ENCODE data around the gene GSG1L. TPM values are rescaled to one million over a fixed set of nuclear protein-coding genes. Genes with fewer than 3 reads are reported as not detected.

The GSG1L gene
- total RNA-seq, 1 donor from 2014 or later = not detected

DNA sequence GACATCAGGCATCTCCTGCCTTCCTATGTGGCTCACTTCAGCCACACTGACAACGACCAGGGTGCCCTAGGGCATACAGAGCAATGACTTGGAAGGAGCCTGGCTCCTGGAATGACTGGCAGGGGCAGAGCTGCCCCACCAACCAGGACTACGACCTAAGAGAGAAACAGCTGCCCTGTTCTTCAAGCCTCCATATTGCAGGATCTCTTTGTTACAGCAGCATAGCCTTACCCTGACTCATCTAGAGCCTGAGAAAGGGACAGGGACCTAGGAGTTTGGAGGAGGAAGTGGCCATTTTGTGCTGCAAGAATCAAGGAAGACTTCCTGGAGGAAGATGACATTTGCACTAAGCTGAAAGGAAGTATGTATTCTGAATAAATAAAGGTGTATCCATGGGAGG lies 49.6 kb downstream of the GSG1L start:
- no peak for DNase-seq

DNA sequence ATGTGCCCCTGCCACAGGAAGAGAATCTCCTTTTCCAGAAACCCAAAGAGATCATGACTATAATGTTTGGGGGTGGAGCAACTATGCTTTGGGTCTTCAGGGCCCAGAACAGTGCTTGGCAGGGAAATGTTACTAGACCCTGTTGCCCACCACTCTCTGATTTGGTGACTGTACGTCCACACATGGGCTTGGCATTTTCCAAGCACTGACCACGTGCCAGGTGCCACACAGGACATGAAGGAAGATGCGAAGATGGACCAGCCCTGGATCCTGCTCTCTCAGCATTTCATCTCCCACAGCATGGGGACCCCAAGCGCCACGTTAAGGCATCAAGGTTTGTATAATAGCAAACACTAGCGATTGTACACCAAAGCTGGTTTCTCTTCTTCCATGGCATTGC lies 50.1 kb downstream of the GSG1L start:
- no peak for DNase-seq

DNA sequence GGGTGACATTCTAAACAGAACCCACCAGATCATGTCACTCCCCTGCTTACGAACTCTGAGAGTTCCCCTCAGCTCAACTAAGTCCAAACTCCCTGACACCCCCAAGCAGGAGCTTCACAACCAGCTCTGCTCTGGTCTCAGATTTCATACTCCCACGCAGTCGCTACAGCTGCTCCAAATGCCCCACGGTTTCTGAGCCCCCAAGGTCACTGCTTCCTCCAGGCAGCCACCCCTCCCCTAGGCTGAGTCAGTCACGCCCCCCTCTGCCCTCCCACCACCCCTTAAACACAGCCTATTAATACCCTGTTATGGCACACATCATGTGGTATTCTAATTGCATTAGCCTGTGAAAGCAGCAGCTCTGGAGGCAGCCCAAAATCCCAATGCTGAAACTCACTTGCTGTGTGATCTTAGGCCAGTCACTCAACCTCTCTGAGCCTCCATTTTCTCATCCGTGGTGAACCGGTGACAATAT lies 51.5 kb downstream of the GSG1L start:
- DNase-seq = no peak

DNA sequence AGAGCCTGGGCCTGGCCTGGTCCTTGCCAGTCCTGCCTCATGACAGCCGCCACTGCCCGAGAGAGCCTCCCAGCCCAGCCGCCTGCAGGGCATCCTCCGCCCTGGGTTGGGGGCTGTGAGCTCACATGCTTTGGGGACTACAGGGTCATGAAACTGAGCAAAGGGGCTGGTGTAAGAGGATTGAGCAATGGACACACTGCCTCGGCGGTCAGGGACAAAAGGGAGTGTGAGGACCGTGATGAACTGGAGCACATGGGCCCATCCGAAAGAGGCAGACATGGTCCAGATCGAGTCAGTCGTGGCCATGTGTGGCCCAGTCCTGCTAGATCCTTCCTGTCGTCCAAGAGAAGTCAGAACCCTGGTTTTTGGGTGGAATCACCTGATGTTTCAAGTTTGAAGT lies 52.3 kb downstream of the GSG1L start:
- DNase-seq = no peak

DNA sequence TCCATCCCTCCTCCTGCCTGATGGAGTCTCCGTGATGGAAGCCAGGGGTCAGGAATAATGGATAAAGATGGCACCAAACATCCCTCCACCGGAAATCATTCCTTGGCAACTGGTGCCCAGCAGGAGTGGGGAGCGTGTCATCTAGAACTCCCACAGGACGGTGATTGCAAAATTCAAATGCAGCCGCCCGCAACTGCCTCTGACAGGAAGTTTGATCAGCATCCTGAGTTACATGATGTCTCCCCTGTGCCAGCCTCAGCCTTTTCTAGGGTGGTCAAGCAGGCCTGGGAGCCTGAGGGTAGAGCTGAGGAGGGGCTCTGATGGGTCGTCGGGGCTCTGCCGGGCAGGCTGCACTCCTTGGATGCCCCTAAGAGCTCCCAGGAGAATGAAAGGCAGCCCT lies 52.8 kb downstream of the GSG1L start:
- no peak for DNase-seq

DNA sequence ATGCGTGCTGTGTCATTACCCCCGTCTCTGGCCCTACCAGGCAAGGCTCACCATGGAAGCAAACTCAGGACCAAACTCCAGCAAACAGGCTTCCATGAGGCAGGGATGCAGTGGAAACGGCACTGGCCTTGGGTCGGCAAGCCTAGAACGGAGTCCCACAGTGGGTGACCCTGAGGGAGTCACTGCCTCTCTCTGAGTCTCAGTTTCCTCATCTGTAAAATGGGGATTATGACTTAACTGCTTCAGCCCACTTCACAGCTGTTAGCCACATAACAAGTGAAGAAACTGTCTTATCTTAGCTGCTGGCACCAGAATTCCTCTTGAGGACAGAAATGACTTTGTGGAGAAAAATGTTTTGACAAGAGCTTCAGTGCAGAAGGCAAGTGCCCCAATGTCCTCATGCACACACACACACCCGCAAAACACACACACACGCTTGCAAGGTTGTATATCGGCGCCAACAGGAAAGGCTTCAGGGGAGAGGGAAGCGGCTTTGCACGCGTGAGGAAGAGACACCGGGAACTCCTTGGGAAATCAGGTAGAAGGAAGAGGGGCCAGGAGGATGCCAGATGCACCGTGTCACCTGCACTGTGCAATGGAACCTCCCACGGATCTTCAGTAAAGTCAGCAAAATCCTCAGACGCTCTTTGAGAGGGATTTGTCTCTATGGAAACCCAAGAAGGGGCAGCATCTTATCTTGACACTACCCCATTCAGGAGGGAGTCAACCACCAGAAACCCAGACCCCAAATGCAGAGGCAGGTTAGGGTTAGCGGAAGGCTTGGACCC lies 53.7 kb downstream of the GSG1L start:
- DNase-seq = no peak

DNA sequence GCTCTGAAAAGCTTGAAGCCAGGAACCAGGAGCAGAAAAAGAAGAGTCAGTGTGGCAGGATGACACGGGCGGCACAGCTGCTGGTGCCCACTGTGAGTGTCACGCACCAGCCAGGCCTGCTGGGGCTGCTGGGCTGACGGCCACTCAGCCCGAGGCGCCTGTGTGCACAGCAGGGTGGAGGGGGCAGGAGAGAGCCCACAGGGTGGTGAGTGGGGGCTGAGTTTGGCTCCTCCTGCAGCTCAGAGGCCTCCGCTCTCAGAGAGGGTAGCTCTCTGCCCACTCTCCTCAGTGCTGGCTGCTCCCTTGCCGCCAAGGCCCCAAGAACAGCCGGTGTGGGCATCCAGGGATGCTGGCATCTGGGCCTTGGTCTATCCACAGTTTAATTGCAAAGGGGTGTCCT lies 59.6 kb downstream of the GSG1L start:
- no peak for DNase-seq

DNA sequence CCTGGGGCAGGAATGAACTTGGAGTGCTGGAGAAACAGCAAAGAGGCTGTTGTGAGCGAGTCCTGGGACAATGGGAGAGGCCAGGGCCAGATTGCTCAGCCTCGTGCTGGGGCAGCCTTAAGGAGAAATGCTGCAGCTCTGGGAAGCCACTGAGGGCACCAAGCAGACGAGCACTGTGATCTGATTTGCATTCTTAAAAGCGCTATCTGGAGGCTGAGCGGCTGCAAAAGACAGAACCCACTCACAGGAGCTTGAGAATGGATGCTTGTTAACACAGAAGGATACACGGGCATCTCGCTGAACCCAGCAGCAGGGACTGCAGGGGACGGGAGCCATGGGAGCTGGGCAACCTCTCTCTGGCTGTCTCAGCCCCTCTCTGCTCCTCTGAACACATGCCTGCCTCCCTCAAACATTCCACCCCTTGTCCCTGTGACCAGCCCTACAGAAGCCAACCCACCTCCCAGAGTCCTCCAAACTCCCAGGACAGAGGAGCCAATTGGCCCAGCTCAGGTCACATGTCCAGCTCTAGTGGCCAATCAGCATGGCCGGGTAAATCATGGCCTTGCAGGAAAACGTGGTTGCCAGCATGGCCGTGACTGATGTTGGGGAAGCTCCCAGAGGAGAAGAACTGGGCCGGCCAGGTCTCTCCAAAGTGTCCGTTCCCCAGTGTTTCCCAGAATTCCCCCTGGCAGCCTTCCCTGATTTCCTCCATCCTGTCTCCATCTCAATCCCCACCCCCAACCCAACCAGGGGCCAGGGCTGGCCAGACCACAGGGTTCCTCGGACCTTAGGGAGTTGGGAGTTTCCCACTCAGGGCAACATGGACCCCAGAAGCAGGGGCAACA lies 60.3 kb downstream of the GSG1L start:
- DNase-seq = no peak

DNA sequence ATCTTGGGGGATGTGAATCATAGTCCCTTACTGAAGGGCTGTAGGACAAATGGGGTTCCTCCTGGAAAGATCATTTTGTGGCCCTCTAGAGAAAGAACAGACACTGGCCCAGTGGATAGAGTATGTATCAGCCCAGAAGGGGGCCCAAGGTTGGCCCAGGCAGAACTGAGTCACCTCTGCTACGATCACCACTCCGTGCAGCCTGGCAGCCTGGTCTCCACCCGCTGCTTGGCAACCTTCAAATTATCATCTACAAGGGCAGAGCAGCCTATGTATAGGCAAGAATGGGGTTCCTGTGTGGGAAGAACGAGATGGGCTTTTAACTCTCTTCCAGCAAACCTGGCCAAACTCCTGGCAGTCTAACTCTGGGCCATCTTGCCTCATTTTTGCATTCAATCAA lies 61.9 kb downstream of the GSG1L start:
- DNase-seq = no peak

DNA sequence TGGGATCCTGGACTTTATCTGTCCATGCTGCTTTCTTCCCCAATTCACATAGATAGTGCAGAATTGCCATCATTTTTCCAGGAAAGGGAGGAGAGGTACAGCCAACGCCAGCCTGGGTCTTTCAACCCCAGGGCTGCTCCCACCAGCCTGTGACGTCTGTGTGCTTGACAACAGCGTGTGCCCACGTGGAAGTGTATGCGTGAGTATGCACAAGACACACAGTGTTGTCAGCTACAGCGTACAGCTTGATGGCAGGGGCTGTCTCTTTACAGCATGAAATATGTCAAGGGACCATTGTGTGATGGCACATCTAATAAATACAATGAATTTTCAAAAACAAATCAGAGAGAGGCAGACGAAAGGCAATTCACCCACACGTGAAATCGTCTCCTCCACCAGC lies 62.3 kb downstream of the GSG1L start:
- DNase-seq = no peak

DNA sequence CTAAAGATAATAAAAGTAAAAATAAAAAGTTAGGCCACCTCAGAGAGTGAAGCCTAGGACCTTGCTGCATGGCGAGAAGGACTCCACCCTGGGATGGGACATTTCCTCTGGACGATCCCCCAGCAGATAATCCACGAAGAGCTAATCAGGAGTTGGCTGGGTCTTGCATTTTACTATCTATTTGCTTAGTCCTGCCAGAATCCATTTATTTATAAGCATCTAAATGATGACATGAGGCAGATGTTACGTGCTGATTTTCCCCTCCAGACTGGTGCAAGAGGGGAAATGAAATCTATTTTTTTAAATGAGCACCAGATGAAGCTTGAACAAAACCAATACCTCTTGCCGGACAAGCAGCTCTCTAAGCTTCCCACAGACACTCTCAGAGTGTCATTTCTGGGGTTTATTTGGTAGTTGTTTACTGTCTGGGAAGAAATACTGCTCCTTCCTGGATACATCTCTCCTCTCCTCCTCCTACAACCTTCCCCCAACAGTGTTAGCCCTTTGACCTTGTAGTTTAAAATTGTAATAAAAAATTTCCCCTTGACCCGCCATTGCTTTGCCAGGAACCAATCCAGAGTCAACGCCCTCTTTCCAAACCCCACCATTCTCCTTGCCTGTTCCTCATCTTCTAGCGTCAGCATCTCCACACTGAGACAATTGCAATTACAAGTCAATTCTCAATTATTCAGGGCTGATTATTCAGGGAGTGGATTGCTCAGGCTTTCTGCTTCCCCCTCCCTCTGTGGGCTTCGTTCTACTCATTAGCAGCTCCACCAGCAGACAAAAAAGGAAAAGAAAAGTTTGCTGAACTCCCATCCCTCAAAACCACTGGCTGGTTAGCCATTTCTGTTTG lies 63.0 kb downstream of the GSG1L start:
- no peak for DNase-seq

DNA sequence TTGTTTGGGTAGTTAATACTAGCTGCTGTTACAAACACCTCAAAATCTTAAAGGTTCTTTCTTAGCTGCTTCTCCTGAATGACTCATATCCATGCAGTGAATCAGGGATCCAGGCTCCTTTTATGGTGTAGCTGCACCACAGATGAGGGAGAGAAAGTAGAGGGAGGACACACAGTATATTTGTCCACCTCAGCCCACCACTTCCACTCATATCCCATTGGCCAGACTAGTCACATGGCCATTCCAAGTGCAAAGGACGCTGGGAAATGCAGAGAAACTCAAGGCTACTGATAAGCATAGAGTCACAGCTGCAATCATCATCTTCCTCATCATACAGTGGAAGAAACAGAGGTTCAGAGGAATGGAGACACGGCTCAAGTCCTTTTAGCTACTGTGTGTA lies 63.8 kb downstream of the GSG1L start:
- DNase-seq = no peak

DNA sequence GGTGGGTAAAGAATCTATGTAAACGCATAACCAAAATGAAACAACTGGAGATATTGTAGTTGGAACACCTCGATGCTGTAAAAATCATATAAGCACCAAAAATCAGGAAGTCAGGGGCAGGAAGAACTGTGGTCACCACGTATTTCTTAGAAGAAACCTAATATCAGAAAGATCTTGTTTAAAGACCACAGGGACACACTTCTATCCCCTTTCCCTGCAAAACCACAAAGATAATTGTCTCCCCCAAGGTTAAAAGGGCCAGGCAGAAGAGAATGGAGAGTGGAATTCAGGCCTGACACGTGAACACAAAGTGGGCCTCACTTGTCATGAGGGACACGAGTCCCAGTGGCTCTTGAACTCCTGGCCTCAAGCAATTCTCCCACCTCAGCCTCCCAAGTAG lies 68.1 kb downstream of the GSG1L start:
- no peak for DNase-seq

DNA sequence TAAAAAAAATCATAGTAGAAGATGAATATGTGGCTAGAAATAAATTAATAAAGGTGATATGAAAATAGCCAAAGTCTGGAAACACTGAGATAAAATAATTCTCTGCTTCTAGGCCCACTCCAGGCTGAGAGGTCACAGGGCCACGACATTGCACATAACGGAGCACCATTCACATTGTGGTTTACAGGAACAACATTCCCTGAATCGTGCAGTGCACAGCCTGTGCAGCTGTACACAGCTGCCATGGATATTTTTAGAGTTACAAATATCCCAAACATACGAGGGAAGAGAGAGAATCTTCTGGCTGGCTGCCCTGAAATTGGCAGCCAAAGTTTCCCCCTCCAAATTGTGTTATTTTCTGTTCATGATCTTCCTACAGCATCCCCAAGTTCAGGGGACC lies 68.8 kb downstream of the GSG1L start:
- DNase-seq = no peak

DNA sequence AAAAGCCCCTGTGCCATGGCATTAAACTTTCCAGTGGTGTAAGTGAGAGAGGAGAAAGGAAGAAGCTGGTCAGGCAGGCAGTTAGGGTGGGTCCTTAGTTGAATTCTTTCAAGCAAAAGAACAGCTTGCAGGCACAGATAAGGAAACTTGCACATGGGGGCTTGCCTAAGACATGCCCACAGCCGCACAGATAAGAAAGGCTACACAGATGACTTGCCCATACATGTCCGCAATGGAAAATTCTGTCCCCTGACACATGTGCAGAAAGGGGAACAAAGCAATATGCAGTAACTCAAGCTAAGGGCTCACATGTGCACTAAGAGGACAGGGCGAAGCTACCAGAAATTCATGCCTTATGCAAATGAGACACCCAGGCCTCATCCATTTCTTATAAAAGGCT lies 69.9 kb downstream of the GSG1L start:
- DNase-seq = no peak

DNA sequence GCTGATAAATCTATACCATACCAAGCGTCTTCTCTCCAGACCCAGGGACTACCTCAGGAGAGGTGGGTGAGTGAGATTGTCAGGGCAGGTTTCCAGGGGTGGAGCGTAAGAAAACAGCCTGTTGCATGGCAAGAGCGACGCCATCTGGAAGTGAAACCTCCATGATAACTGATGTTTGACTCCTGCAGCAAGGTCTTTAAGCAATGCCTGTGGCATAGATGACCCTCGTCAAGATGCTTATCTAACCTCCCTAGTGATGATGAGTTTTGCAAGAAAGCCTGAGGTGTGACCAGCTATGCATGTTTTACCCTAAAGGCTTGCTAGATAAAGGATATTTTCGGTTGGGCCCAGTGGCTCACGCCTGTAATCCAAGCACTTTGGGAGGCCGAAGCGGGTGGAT lies 71.6 kb downstream of the GSG1L start:
- no peak for DNase-seq

DNA sequence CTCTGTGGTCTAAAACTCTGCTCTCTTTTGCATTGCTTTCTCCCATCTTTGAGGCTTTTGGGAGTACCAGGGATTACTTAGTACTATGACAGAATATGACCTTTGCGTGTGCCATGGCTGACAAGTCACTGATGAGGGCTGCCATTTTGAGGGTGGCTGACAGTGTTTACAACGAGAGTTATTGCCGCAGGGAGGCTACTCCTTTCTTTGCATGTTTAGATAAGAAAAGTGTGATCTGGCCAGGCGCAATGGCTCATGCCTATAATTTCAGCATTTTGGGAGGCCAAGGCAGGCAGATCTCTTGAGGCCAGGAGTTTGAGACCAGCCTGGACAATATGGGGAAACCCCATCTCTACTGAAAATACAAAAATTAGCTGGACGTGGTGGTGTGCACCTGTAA lies 77.5 kb downstream of the GSG1L start:
- no peak for DNase-seq

DNA sequence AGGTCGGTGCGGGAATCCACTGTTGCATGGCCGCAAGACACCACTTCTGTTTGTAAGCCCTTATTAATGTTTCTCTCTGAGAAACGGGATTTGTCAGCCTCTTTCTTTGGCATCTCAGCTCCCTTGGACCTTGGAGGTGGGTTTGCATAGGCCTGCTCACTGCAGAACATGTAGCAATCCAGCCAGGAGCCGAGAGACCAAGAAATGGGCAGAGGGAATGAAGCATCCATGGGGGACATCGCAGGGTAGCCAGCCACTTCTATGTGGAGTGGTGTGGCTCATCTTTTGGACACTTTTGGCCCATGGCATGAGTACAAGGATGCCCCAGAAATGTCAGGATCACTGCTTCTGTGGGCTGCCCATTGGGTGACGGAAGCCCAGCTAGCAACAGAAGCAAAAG lies 79.4 kb downstream of the GSG1L start:
- DNase-seq = no peak

DNA sequence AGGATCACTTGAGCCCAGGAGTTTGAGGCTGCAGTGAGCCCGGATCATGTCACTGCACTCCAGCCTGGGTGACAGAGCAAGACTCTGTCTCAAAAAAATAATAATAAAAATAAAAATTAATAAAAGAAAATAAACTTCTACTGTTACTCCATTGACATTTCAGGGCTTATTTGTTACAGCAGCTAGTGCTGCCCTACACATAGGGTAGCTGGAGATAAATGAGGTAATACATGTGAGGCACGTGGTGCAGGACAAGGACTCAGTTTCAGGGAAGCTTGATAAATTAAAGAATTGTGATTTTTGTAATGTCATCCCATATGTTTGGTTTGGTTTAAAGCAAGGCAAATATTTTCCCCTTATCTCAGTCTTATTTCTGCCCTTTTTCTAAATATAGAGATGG lies 80.3 kb downstream of the GSG1L start:
- DNase-seq = no peak

DNA sequence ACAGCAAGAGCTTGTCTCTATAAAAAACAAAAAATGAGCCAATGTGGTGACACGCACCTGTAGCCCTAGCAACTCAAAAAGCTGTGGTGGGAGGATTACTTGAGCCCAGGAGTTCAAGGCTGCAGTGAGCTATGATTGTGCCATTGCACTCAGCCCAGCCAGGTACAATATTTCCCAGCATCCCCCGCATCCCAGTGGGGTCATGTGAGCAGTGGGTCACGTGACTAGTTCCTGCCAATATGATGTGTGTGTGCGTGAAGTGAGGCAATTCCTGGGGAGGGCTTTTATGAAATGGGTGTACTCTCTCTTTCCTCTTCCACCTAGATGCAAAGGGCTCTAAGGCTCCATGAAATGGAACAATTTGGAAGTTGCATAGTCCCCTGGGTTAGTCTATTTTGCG lies 81.3 kb downstream of the GSG1L start:
- DNase-seq = no peak

DNA sequence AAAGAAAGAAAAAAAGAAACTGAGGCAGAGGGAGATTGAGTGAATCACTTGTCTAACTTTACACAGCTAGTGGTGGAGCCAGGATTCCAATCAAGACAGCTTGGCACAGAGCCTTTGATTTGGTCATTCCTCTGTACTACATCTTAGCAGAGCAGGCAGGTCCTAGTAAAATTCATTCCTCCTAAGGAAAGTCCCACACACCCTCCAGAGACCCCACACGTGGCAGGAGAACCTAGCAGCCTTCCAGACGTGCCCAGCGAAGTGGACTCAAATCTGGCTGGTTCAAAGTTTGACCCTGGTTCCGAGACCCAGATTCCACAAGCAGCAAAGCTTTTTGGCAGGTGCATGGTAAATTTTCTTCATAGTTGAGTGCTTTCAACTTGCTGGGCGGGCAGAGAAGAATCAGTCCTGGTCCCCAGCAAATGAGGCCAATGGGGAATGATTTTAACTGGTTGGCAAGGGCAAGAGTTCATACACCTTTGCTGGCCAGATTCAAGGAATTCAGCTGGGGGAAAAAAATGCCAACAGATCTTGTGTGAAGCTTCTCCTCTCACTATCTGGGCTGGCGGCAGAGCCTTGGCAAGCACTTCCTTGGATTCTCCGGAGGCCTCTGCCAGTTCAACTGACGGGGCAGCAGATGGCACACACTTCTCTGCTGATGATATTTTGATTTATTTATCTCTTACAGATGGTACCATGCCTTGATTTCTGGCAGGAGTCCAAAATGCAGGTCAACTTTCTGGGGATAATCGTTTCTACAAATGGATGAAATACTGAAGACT lies 82.4 kb downstream of the GSG1L start:
- no peak for DNase-seq

DNA sequence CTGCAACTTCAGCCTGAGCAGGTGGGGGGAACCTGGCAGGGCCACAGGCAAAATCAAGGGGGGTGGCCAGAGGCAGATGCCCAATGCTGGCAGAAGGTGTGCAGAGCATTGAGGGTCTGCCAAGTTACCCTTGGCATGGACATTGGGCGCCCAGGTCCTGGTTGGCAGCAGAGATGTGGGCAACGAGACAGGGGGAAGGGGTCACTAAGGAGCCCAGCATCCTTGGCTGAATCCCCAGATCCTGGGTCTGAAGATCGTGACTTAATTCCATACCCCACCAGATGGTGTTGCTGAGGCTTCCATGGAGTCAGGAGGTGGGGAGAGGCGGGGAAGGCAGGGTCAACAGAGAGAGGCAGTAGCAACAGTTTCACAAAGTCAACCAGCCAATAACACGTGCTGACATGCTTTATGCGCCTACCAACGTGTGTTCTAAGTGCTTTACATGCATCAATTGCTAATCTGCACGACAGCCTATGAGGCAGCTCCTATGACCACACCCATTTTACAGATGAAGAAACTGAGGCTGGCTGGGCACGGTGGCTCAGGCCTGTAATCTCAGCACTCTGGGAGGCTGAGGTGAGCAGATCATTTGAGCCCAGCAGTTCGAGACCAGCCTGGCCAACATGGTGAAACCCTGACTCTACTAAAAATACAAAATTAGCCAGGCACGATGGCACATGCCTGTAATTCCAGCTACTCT lies 83.3 kb downstream of the GSG1L start:
- no peak for DNase-seq

Measured in dermis blood vessel endothelial cell (primary cell).